ENCODE data around the gene NPC1L1.

The NPC1L1 gene

DNA sequence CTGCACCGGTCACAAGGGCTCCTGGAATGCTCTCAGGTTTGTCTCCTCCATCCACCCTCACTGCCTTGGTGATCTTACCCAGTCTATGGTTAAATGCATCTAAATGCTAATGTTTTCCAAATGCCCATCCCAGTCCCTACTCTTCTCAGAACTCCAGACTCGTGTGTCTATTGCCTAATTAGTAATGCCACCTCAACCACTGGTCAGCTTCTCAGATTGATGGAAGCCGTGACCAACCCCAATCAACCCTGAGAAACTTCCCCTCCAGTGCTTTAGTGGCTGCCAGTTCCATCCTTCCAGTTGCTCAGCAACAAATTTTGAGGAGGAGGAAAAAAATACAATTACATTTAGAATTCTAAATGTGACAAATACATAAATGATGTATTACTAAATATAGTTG lies 69.3 kb downstream of the NPC1L1 start:
- in situ Hi-C loops (cut with HindIII; ENCODE audit: low sequenced_read_pairs), result no loop called here
- H3K4me3 ChIP-seq (ENCODE audit: low read depth, low read length), result no peak overlapping the region
- no peak for DNase-seq (ENCODE audit: low read depth)
- TF ChIP-seq, protein P1, sequence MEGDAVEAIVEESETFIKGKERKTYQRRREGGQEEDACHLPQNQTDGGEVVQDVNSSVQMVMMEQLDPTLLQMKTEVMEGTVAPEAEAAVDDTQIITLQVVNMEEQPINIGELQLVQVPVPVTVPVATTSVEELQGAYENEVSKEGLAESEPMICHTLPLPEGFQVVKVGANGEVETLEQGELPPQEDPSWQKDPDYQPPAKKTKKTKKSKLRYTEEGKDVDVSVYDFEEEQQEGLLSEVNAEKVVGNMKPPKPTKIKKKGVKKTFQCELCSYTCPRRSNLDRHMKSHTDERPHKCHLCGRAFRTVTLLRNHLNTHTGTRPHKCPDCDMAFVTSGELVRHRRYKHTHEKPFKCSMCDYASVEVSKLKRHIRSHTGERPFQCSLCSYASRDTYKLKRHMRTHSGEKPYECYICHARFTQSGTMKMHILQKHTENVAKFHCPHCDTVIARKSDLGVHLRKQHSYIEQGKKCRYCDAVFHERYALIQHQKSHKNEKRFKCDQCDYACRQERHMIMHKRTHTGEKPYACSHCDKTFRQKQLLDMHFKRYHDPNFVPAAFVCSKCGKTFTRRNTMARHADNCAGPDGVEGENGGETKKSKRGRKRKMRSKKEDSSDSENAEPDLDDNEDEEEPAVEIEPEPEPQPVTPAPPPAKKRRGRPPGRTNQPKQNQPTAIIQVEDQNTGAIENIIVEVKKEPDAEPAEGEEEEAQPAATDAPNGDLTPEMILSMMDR (IDR thresholded peaks at IDR 0.05; ENCODE audit: low read depth, low read length, missing control alignments), result no peak

- H3K4me3 ChIP-seq (ENCODE audit: low read depth, low read length), result no peak overlapping the region
- no peak for DNase-seq (ENCODE audit: low read depth)
- in situ Hi-C loops (cut with HindIII; ENCODE audit: low sequenced_read_pairs), result no loop called here
- TF ChIP-seq, protein P1 (IDR thresholded peaks at IDR 0.05; ENCODE audit: low read depth, low read length, missing control alignments), result no peak
These were observed 69.7 kb downstream of the NPC1L1 start for GRCh38 chr7:44471436-44471835.

DNA sequence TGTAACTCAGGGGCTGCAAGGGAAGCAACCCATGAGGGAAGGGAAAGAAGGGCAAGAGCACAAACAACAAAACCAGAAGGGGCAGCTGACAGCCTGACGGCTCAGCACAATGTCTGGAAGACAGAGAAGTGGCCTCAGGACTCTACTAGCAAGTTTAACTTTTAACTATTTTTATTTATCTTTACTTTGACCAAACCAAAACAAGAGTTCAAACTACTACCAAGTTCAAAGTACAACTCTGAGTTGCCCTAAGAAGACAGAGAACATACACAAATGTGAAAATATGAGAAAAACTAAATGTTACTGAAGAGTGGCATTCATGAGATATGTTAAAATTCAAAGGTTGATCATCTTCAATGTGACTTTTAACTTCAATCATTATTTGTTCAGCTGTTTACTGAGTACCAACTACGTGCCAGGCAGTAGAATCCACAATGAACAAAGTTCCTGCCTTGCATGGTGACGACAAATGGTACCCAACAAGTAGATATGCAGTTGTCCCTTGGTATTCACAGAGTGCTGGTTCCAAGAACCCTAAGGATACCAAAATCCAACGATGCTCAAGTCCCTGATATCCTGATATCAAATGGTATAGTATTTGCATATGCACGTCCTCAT lies 70.4 kb downstream of the NPC1L1 start:
- DNase-seq (ENCODE audit: low read depth), result no peak
- TF ChIP-seq, protein P1 (IDR thresholded peaks at IDR 0.05; ENCODE audit: low read depth, low read length, missing control alignments), result no peak
- H3K4me3 ChIP-seq (ENCODE audit: low read depth, low read length), result no peak overlapping the region
- in situ Hi-C loops (cut with HindIII; ENCODE audit: low sequenced_read_pairs), result no loop called here

GRCh38 chr7:44470135-44470479 lies 71.0 kb downstream of the NPC1L1 start:
- no peak overlapping the region for H3K4me3 ChIP-seq (ENCODE audit: low read depth, low read length)
- in situ Hi-C loops (cut with HindIII; ENCODE audit: low sequenced_read_pairs), result no loop called here
- TF ChIP-seq, protein P1 (IDR thresholded peaks at IDR 0.05; ENCODE audit: low read depth, low read length, missing control alignments), result no peak
- no peak for DNase-seq (ENCODE audit: low read depth)

- TF ChIP-seq, protein P1 (IDR thresholded peaks at IDR 0.05; ENCODE audit: low read depth, low read length, missing control alignments), result no peak
- H3K4me3 ChIP-seq (ENCODE audit: low read depth, low read length), result no peak overlapping the region
- in situ Hi-C loops (cut with HindIII; ENCODE audit: low sequenced_read_pairs), result no loop called here
- DNase-seq (ENCODE audit: low read depth), result no peak
These were observed 71.5 kb downstream of the NPC1L1 start for GRCh38 chr7:44469461-44470134.

GRCh38 chr7:44467217-44467548 lies 73.9 kb downstream of the NPC1L1 start:
- in situ Hi-C loops (cut with HindIII; ENCODE audit: low sequenced_read_pairs), result no loop called here
- TF ChIP-seq, protein P1 (IDR thresholded peaks at IDR 0.05; ENCODE audit: low read depth, low read length, missing control alignments), result no peak
- DNase-seq (ENCODE audit: low read depth), result no peak
- no peak overlapping the region for H3K4me3 ChIP-seq (ENCODE audit: low read depth, low read length)

All from astrocyte of the cerebellum (primary cell).